Endodermal cell (in vitro differentiated cells): ENCODE data around the gene RSU1. TPM values are rescaled to one million over a fixed set of nuclear protein-coding genes. Genes with fewer than 3 reads are reported as not detected.

Experiments used
- DNase-seq: peaks from one replicate; pipeline ENCODE4 v3.0.0-alpha.2; 2017
- H3K27ac ChIP-seq: 2 replicates; pipeline ENCODE4 v1.5.1; 2013; ENCODE audit warnings: mild to moderate bottlenecking, low read depth, low read length, moderate library complexity
- H3K27me3 ChIP-seq: 2 replicates; pipeline ENCODE4 v1.6.1; 2013; ENCODE audit warnings: mild to moderate bottlenecking, low read length, moderate library complexity; ENCODE audit not compliant: insufficient read depth, control insufficient read depth, poor library complexity, severe bottlenecking
- H3K36me3 ChIP-seq: 2 replicates; pipeline ENCODE4 v1.7.0; 2013; ENCODE audit warnings: mild to moderate bottlenecking, low read length, moderate library complexity; ENCODE audit not compliant: control insufficient read depth, insufficient read depth
- H3K4me1 ChIP-seq: one replicate; pipeline ENCODE4 v1.7.0; 2013; ENCODE audit warnings: low read length; ENCODE audit not compliant: control insufficient read depth, insufficient read depth
- H3K4me3 ChIP-seq: 2 replicates; pipeline ENCODE4 v1.5.1; 2013; ENCODE audit warnings: mild to moderate bottlenecking, low read length, moderate library complexity
- H3K9ac ChIP-seq: 2 replicates; pipeline ENCODE4 v1.6.1; 2013; ENCODE audit warnings: mild to moderate bottlenecking, low read length, moderate library complexity; ENCODE audit not compliant: poor library complexity, severe bottlenecking; ENCODE audit errors: extremely low read depth
- H3K9me3 ChIP-seq: 2 replicates; pipeline ENCODE4 v1.6.1; 2013; ENCODE audit warnings: mild to moderate bottlenecking, low read length, moderate library complexity; ENCODE audit not compliant: control insufficient read depth
- H3K27ac Mint-ChIP-seq: 2 replicates; pipeline ENCODE4 v1.8.0; 2020; ENCODE audit warnings: mixed read lengths
- H3K27me3 Mint-ChIP-seq: 2 replicates; pipeline ENCODE4 v1.8.0; 2021; ENCODE audit warnings: mild to moderate bottlenecking, mixed read lengths; ENCODE audit not compliant: insufficient read depth
- H3K36me3 Mint-ChIP-seq: 2 replicates; pipeline ENCODE4 v1.8.0; 2020; ENCODE audit warnings: low read depth, mixed read lengths
- H3K4me1 Mint-ChIP-seq: 2 replicates; pipeline ENCODE4 v1.8.0; 2020; ENCODE audit warnings: mixed read lengths
- H3K4me3 Mint-ChIP-seq: 2 replicates; pipeline ENCODE4 v1.8.0; 2020; ENCODE audit warnings: mild to moderate bottlenecking, moderate library complexity, mixed read lengths
- H3K9me3 Mint-ChIP-seq: 2 replicates; pipeline ENCODE4 v1.8.0; 2020; ENCODE audit warnings: mild to moderate bottlenecking, mixed read lengths
- CTCF ChIP-seq: fragments of 200-600 bp; sonication (generic); conservative IDR thresholded peaks from 2 replicates; pipeline ENCODE4 v1.5.0; 2021; ENCODE audit warnings: antibody characterized with exemption, mild to moderate bottlenecking
- WGBS, 2 experiments: methylation state at CpG; one replicate each; pipeline versions ENCODE4 v1.1.5 to v1.1.7; 2013; ENCODE audit warnings: missing lambda C conversion rate in 2 of 2, mixed read lengths in 1 of 2; ENCODE audit not compliant: insufficient coverage in 1 of 2, insufficient read length in 1 of 2; 5-methylcytosine and 5-hydroxymethylcytosine counted together
- total RNA-seq, 2 donors: library from RNA; stranded (reverse); fragmentation: NEBNext Ultra II Directional in 1 of 2; extraction: Animal tissue kit (Norgen Biotek cat#: 25700) in 1 of 2; gene quantifications; 2 replicates in 1 of 2; 3 replicates in 1 of 2; pipeline ENCODE4 v1.2.1, GENCODE V29; 2021

The RSU1 gene
- total RNA-seq, 2 donors from 2014 or later, result 39.5 to 46.4 TPM

GRCh38 chr10:16812676-16813075 lies 4.5 kb downstream of the RSU1 start:
- no peak overlapping the region for H3K9ac ChIP-seq

GRCh38 chr10:16811765-16812164 lies 5.5 kb downstream of the RSU1 start:
- TF ChIP-seq CTCF, result no peak
- H3K27ac ChIP-seq, result no peak overlapping the region
- Mint-ChIP-seq H3K4me3 (no peak overlapping the region), H3K27me3 (no peaks in the 10 kb centered on the region), H3K4me1 (peaks cover 8% of the 10 kb centered on the region), H3K27ac (no peak overlapping the region), H3K36me3 (peaks cover 4% of the 10 kb centered on the region), H3K9me3 (no peaks in the 10 kb centered on the region)
- H3K27me3 ChIP-seq, result no peaks in the 10 kb centered on the region
- 82 to 98% methylated on average over 5 to 6 of the region's 6 CpGs for WGBS, 2 experiments
- DNase-seq, result no peak
- no peak overlapping the region for H3K9ac ChIP-seq
- no peaks in the 10 kb centered on the region for H3K9me3 ChIP-seq
- H3K36me3 ChIP-seq, result peaks cover 11% of the 10 kb centered on the region
- H3K4me3 ChIP-seq, result no peak overlapping the region
- H3K4me1 ChIP-seq, result peaks cover 3% of the 10 kb centered on the region

More at GRCh38 chr10:16812676-16813075, 4.5 kb downstream of the RSU1 start:
- no peak overlapping the region for H3K27ac Mint-ChIP-seq
- DNase-seq, result no peak
- TF ChIP-seq CTCF, result no peak
- H3K36me3 Mint-ChIP-seq, result peaks cover 4% of the 10 kb centered on the region
- peaks cover 11% of the 10 kb centered on the region for H3K36me3 ChIP-seq
- H3K4me3 ChIP-seq, result no peak overlapping the region
- H3K4me1 Mint-ChIP-seq, result peaks cover 8% of the 10 kb centered on the region
- H3K9me3 ChIP-seq, result no peaks in the 10 kb centered on the region
- H3K4me1 ChIP-seq, result peaks cover 3% of the 10 kb centered on the region
- no peaks in the 10 kb centered on the region for H3K9me3 Mint-ChIP-seq
- 93 to 100% methylated on average over 3 to 4 of the region's 4 CpGs for WGBS, 2 experiments
- no peak overlapping the region for H3K4me3 Mint-ChIP-seq
- no peaks in the 10 kb centered on the region for H3K27me3 Mint-ChIP-seq
- H3K27ac ChIP-seq, result no peak overlapping the region
- no peaks in the 10 kb centered on the region for H3K27me3 ChIP-seq

GRCh38 chr10:16811292-16811691 lies 5.9 kb downstream of the RSU1 start:
- Histone ChIP-seq H3K4me3 (no peak overlapping the region), H3K9me3 (no peaks in the 10 kb centered on the region), H3K9ac (no peak overlapping the region), H3K27me3 (no peaks in the 10 kb centered on the region), H3K4me1 (peaks cover 2% of the 10 kb centered on the region), H3K27ac (no peak overlapping the region), H3K36me3 (peaks cover 11% of the 10 kb centered on the region)
- Mint-ChIP-seq H3K27ac (no peak overlapping the region), H3K36me3 (peaks cover 4% of the 10 kb centered on the region), H3K4me1 (peaks cover 7% of the 10 kb centered on the region), H3K9me3 (no peaks in the 10 kb centered on the region), H3K4me3 (no peak overlapping the region), H3K27me3 (no peaks in the 10 kb centered on the region)
- 18 to 83% methylated on average over 1 to 3 of the region's 3 CpGs for WGBS, 2 experiments
- no peak for DNase-seq
- no peak for TF ChIP-seq CTCF
